ENCODE measurements around the gene KRT16. TPM values are rescaled to one million over a fixed set of nuclear protein-coding genes. Genes with fewer than 3 reads are reported as not detected.
"Not testable (repeated sequence)": the region's sequence is repeated elsewhere in the genome, so short reads cannot be mapped to it uniquely, and the experiment has no call there.

The KRT16 gene
- total RNA-seq, 1 donor from 2014 or later, result 0.52 TPM

- peak overlapping the region; percentile 54 to 75 (median 66) for H3K4me3 ChIP-seq (ENCODE audit: low read length in 3 of 3)
- H3K36me3 ChIP-seq (ENCODE audit: control insufficient read depth in 3 of 3, insufficient read depth in 3 of 3, low read length in 3 of 3), result no peaks in the 10 kb centered on the region
- H3K27ac ChIP-seq (ENCODE audit: low read depth, low read length), result no peak overlapping the region
- H3K4me1 ChIP-seq (ENCODE audit: control insufficient read depth in 3 of 3, insufficient read depth in 3 of 3, low read length in 3 of 3), result peaks cover 12 to 30% (median 23%) of the 10 kb centered on the region in 3 donors
- H3K9me3 ChIP-seq (ENCODE audit: control insufficient read depth in 3 of 3, low read length in 3 of 3), result no peaks in the 10 kb centered on the region
- no peaks in the 10 kb centered on the region for H3K27me3 ChIP-seq (ENCODE audit: control insufficient read depth in 3 of 3, insufficient read depth in 3 of 3, low read length in 3 of 3)
- peak overlapping the region in 2 of 3 donors; percentile 28 to 80 for H3K9ac ChIP-seq (ENCODE audit: low read depth in 1 of 3, low read length in 3 of 3)
Measured at GRCh38 chr17:41647940-41648410, 35.4 kb upstream of the KRT16 start.

GRCh38 chr17:41647038-41647813, 34.7 kb upstream of the KRT16 start:
- H3K27me3 ChIP-seq (ENCODE audit: control insufficient read depth in 3 of 3, insufficient read depth in 3 of 3, low read length in 3 of 3), result no peaks in the 10 kb centered on the region
- H3K4me1 ChIP-seq (ENCODE audit: control insufficient read depth in 3 of 3, insufficient read depth in 3 of 3, low read length in 3 of 3), result peaks cover 12 to 30% (median 23%) of the 10 kb centered on the region in 3 donors
- no peak overlapping the region for H3K4me3 ChIP-seq (ENCODE audit: low read length in 3 of 3)
- H3K27ac ChIP-seq (ENCODE audit: low read depth, low read length), result no peak overlapping the region
- no peaks in the 10 kb centered on the region for H3K36me3 ChIP-seq (ENCODE audit: control insufficient read depth in 3 of 3, insufficient read depth in 3 of 3, low read length in 3 of 3)
- peak overlapping the region in 1 of 3 donors; percentile 80 for H3K9ac ChIP-seq (ENCODE audit: low read depth in 1 of 3, low read length in 3 of 3)
- H3K9me3 ChIP-seq (ENCODE audit: control insufficient read depth in 3 of 3, low read length in 3 of 3), result no peaks in the 10 kb centered on the region

DNA sequence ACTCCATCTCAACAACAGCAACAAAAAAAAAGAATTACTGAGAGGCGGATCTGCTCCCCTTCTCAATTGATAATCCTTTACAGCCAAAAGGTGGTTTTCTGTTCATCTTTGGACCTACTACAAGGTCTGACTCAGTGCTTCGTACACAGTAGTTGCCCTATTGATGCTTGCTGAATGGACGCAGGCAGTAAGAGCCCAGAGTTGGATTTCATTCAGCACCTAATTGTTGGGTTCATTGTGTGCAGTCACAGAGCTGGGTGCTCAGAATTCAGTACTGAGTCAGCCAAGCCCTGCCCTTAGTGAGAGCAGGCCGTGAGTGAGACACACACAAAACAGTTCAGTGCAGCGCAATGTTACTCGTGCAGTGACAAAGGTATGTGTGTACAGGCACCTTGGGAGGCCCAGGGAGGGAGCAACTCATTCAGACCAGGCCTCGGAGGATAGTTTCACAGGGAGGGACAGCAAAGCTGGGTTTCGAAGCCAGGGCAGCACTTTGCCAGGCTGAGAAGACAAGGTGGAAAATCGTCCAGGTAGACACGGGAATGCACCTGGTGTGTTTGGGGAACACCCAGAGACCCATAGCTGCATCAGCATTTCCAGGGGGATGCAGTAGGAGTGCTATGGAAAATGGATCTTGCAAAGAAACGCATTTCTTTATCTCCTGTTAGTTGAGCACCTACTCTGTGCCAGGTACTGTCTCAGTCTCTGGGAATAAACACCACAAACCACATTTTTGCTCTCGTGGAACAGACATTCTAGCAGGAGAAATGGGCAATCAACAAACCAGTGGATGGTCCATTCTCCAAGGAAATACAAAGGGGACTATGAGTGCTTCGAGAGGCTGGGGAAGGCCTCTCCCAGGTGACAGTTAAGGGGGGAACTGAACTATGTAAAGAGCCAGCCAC, 29.9 kb upstream of the KRT16 start:
- no peaks in the 10 kb centered on the region for H3K9me3 ChIP-seq (ENCODE audit: control insufficient read depth in 3 of 3, low read length in 3 of 3)
- no peak overlapping the region for H3K27ac ChIP-seq (ENCODE audit: low read depth, low read length)
- no peak overlapping the region for H3K9ac ChIP-seq (ENCODE audit: low read depth in 1 of 3, low read length in 3 of 3)
- no peaks in the 10 kb centered on the region for H3K36me3 ChIP-seq (ENCODE audit: control insufficient read depth in 3 of 3, insufficient read depth in 3 of 3, low read length in 3 of 3)
- H3K4me1 ChIP-seq (ENCODE audit: control insufficient read depth in 3 of 3, insufficient read depth in 3 of 3, low read length in 3 of 3), result peaks cover 0 to 5% (median 0%) of the 10 kb centered on the region in 3 donors
- no peak overlapping the region for H3K4me3 ChIP-seq (ENCODE audit: low read length in 3 of 3)
- no peaks in the 10 kb centered on the region for H3K27me3 ChIP-seq (ENCODE audit: control insufficient read depth in 3 of 3, insufficient read depth in 3 of 3, low read length in 3 of 3)

DNA sequence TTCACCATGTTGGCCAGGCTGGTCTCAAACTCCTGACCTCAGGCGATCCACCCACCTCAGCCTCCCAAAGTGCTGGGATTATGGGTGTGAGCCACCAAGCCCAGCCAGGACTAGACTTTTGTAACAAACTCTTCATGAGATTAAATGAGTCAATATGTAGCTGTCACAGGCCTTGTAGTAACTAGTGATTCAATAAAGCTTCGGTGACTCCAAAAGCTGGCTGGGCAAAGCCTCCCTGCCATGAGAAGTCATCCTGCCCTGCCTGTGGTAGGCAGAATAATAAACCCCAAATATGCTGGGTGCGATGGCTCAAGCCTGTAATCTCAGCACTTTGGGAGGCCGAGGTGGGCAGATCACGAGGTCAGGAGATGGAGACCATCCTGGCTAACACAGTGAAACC, 28.0 kb upstream of the KRT16 start:
- H3K36me3 ChIP-seq (ENCODE audit: control insufficient read depth in 3 of 3, insufficient read depth in 3 of 3, low read length in 3 of 3); H3K27ac ChIP-seq (ENCODE audit: low read depth, low read length); H3K9ac ChIP-seq (ENCODE audit: low read depth in 1 of 3, low read length in 3 of 3); H3K4me3 ChIP-seq (ENCODE audit: low read length in 3 of 3); H3K4me1 ChIP-seq (ENCODE audit: control insufficient read depth in 3 of 3, insufficient read depth in 3 of 3, low read length in 3 of 3); H3K9me3 ChIP-seq (ENCODE audit: control insufficient read depth in 3 of 3, low read length in 3 of 3); H3K27me3 ChIP-seq (ENCODE audit: control insufficient read depth in 3 of 3, insufficient read depth in 3 of 3, low read length in 3 of 3): not testable (repeated sequence)

DNA sequence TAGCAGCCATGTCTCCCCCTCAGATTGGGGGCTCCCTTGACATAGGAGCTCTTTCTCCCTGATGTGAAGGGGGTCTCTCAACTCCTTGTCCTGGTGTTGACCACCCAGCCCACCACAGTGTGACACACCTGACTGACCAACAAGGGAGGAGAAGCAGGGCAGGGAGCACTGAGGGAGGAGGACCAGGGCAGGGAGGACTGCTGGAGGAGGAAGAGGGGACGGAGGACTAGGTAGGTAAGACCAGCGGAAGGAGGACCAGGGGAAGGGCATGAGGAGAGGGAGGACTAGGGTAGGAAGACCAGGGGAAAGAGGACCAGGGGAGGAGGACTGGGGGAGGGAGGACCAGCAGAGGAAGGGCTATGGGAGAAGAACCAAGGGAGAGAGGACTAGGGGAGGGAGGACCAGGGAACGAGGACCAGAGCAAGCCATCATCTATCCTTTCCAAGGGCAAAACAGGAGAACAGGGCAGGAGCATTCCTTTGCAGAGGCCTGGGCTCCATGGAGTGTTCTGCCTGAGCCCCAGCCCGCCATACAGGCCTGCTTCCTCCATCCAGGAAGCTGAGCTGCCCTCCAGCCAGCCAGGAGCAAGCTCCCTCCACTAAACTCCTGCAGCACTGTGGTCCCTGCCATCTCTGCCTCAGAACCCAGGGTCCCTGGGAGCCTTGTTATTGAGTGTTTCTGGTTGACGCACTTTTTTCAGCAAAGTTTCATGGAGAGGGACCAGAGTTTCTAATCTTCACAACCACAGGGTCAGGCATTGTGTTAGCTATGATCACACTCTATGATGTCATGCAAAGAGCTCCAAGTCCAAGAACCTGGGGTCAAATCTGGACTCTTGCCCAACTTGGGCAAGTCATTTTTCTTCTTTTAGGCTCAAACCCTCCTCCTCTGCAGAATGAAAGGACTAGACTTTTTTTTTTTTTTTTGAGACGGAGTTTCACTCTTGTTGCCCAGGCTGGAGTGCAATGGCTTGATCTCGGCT, 27.2 kb upstream of the KRT16 start:
- Histone ChIP-seq H3K4me1 (ENCODE audit: control insufficient read depth in 3 of 3, insufficient read depth in 3 of 3, low read length in 3 of 3) (peaks cover 8 to 10% (median 8%) of the 10 kb centered on the region in 3 donors), H3K9ac (ENCODE audit: low read depth in 1 of 3, low read length in 3 of 3) (no peak overlapping the region), H3K4me3 (ENCODE audit: low read length in 3 of 3) (no peak overlapping the region), H3K27me3 (ENCODE audit: control insufficient read depth in 3 of 3, insufficient read depth in 3 of 3, low read length in 3 of 3) (no peaks in the 10 kb centered on the region), H3K36me3 (ENCODE audit: control insufficient read depth in 3 of 3, insufficient read depth in 3 of 3, low read length in 3 of 3) (no peaks in the 10 kb centered on the region), H3K9me3 (ENCODE audit: control insufficient read depth in 3 of 3, low read length in 3 of 3) (no peaks in the 10 kb centered on the region), H3K27ac (ENCODE audit: low read depth, low read length) (no peak overlapping the region)

DNA sequence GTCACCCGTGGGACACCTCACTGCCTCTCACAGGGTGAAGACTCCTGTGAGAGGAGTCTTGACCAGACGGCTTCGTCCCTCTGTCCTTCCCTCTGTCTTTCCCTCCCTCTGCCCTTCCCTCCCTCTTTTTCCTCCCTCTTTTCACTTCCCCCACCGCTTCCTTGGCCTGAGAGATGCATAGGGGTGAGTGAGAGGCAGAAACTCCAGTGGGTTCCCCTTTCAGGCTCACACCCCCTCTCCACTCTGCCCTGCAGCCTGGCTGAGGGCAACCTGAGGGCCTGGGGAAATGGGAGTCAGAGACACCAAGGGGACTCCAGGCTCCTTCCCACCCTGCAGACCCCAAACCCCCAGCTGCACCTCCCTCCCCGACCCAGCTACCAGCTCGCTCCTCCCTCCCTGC, 26.4 kb upstream of the KRT16 start:
- no peak overlapping the region for H3K9ac ChIP-seq (ENCODE audit: low read depth in 1 of 3, low read length in 3 of 3)
- H3K4me1 ChIP-seq (ENCODE audit: control insufficient read depth in 3 of 3, insufficient read depth in 3 of 3, low read length in 3 of 3), result peaks cover 8 to 12% (median 9%) of the 10 kb centered on the region in 3 donors
- H3K27me3 ChIP-seq (ENCODE audit: control insufficient read depth in 3 of 3, insufficient read depth in 3 of 3, low read length in 3 of 3), result no peaks in the 10 kb centered on the region
- no peaks in the 10 kb centered on the region for H3K36me3 ChIP-seq (ENCODE audit: control insufficient read depth in 3 of 3, insufficient read depth in 3 of 3, low read length in 3 of 3)
- no peak overlapping the region for H3K27ac ChIP-seq (ENCODE audit: low read depth, low read length)
- no peaks in the 10 kb centered on the region for H3K9me3 ChIP-seq (ENCODE audit: control insufficient read depth in 3 of 3, low read length in 3 of 3)
- H3K4me3 ChIP-seq (ENCODE audit: low read length in 3 of 3), result no peak overlapping the region

- H3K9me3 ChIP-seq (ENCODE audit: control insufficient read depth in 3 of 3, low read length in 3 of 3), result no peaks in the 10 kb centered on the region
- no peaks in the 10 kb centered on the region for H3K27me3 ChIP-seq (ENCODE audit: control insufficient read depth in 3 of 3, insufficient read depth in 3 of 3, low read length in 3 of 3)
- H3K27ac ChIP-seq (ENCODE audit: low read depth, low read length), result no peak overlapping the region
- no peak overlapping the region for H3K4me3 ChIP-seq (ENCODE audit: low read length in 3 of 3)
- peaks cover 8 to 12% (median 9%) of the 10 kb centered on the region in 3 donors for H3K4me1 ChIP-seq (ENCODE audit: control insufficient read depth in 3 of 3, insufficient read depth in 3 of 3, low read length in 3 of 3)
- H3K36me3 ChIP-seq (ENCODE audit: control insufficient read depth in 3 of 3, insufficient read depth in 3 of 3, low read length in 3 of 3), result no peaks in the 10 kb centered on the region
- no peak overlapping the region for H3K9ac ChIP-seq (ENCODE audit: low read depth in 1 of 3, low read length in 3 of 3)
Measured at GRCh38 chr17:41638194-41638593, 25.6 kb upstream of the KRT16 start.

- Histone ChIP-seq H3K27me3 (ENCODE audit: control insufficient read depth in 3 of 3, insufficient read depth in 3 of 3, low read length in 3 of 3) (no peaks in the 10 kb centered on the region), H3K9me3 (ENCODE audit: control insufficient read depth in 3 of 3, low read length in 3 of 3) (no peaks in the 10 kb centered on the region), H3K27ac (ENCODE audit: low read depth, low read length) (no peak overlapping the region), H3K36me3 (ENCODE audit: control insufficient read depth in 3 of 3, insufficient read depth in 3 of 3, low read length in 3 of 3) (no peaks in the 10 kb centered on the region), H3K9ac (ENCODE audit: low read depth in 1 of 3, low read length in 3 of 3) (no peak overlapping the region), H3K4me3 (ENCODE audit: low read length in 3 of 3) (no peak overlapping the region), H3K4me1 (ENCODE audit: control insufficient read depth in 3 of 3, insufficient read depth in 3 of 3, low read length in 3 of 3) (peaks cover 8 to 12% (median 9%) of the 10 kb centered on the region in 3 donors)
Measured at GRCh38 chr17:41636652-41637051, 24.1 kb upstream of the KRT16 start.

All from skeletal muscle tissue (tissue), 4 donors.